Gastroesophageal sphincter (tissue), 3 donors: ENCODE measurements around the gene RAB9B.

ENCODE experiments used
- EP300 ChIP-seq: sonication (generic); formaldehyde crosslinking; IDR thresholded peaks from one replicate; pipeline ENCODE4 v1.6.1; 2017; ENCODE audit warnings: antibody characterized with exemption, mild to moderate bottlenecking
- TF ChIP-seq, protein P1 (sequence below), 4 experiments: fragments of 200-600 bp in 2 of 4; fragments of 450-650 bp in 2 of 4; sonication (generic) in 1 of 4; IDR thresholded peaks; one replicate each; pipeline ENCODE4 v1.5.1; 2017 to 2019; ENCODE audit warnings: antibody characterized with exemption in 4 of 4, mild to moderate bottlenecking in 2 of 4, moderate library complexity in 2 of 4

- TF ChIP-seq, protein P1, sequence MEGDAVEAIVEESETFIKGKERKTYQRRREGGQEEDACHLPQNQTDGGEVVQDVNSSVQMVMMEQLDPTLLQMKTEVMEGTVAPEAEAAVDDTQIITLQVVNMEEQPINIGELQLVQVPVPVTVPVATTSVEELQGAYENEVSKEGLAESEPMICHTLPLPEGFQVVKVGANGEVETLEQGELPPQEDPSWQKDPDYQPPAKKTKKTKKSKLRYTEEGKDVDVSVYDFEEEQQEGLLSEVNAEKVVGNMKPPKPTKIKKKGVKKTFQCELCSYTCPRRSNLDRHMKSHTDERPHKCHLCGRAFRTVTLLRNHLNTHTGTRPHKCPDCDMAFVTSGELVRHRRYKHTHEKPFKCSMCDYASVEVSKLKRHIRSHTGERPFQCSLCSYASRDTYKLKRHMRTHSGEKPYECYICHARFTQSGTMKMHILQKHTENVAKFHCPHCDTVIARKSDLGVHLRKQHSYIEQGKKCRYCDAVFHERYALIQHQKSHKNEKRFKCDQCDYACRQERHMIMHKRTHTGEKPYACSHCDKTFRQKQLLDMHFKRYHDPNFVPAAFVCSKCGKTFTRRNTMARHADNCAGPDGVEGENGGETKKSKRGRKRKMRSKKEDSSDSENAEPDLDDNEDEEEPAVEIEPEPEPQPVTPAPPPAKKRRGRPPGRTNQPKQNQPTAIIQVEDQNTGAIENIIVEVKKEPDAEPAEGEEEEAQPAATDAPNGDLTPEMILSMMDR (IDR thresholded peaks at IDR 0.05), result no peak
- TF ChIP-seq EP300, result no peak
These were observed 50.4 kb downstream of the RAB9B start for GRCh38 chrX:103781706-103782105.
